Glutamatergic neuron (in vitro differentiated cells): Measurements from ENCODE around the gene ZNF581. TPM values are rescaled to one million over a fixed set of nuclear protein-coding genes. Genes with fewer than 3 reads are reported as not detected.

ENCODE experiments used
- DNase-seq: peaks from one replicate; pipeline ENCODE4 v3.0.0; 2022
- H3K27ac Mint-ChIP-seq: one replicate; pipeline ENCODE4 v1.8.0; 2020; ENCODE audit warnings: mild to moderate bottlenecking, mixed read lengths, inconsistent platforms; ENCODE audit not compliant: unreplicated experiment
- H3K27me3 Mint-ChIP-seq: one replicate; pipeline ENCODE4 v1.8.0; 2020; ENCODE audit warnings: mild to moderate bottlenecking, moderate library complexity, mixed read lengths, inconsistent platforms; ENCODE audit not compliant: unreplicated experiment
- H3K36me3 Mint-ChIP-seq: one replicate; pipeline ENCODE4 v1.8.0; 2020; ENCODE audit warnings: mild to moderate bottlenecking, mixed read lengths, inconsistent platforms; ENCODE audit not compliant: unreplicated experiment
- H3K4me1 Mint-ChIP-seq: one replicate; pipeline ENCODE4 v1.8.0; 2020; ENCODE audit warnings: mild to moderate bottlenecking, low read depth, mixed read lengths, inconsistent platforms; ENCODE audit not compliant: unreplicated experiment
- H3K4me3 Mint-ChIP-seq: one replicate; pipeline ENCODE4 v1.8.0; 2020; ENCODE audit warnings: mild to moderate bottlenecking, mixed read lengths, inconsistent platforms; ENCODE audit not compliant: unreplicated experiment
- H3K9me3 Mint-ChIP-seq: one replicate; pipeline ENCODE4 v1.8.0; 2020; ENCODE audit warnings: mild to moderate bottlenecking, moderate library complexity, mixed read lengths, inconsistent platforms; ENCODE audit not compliant: unreplicated experiment
- CTCF ChIP-seq: fragments of 200-600 bp; sonication (generic); IDR thresholded peaks from one replicate; pipeline ENCODE4 v1.5.0; 2021; ENCODE audit not compliant: partially characterized antibody, unreplicated experiment
- total RNA-seq: library from RNA; stranded (reverse); fragmentation: NEBNext Ultra II Directional; extraction: Animal tissue kit (Norgen Biotek cat#: 25700); gene quantifications from one replicate; pipeline ENCODE4 v1.2.1, GENCODE V29; 2021; ENCODE audit not compliant: unreplicated experiment

The ZNF581 gene
- total RNA-seq, 1 donor from 2014 or later: 31.0 TPM

DNA sequence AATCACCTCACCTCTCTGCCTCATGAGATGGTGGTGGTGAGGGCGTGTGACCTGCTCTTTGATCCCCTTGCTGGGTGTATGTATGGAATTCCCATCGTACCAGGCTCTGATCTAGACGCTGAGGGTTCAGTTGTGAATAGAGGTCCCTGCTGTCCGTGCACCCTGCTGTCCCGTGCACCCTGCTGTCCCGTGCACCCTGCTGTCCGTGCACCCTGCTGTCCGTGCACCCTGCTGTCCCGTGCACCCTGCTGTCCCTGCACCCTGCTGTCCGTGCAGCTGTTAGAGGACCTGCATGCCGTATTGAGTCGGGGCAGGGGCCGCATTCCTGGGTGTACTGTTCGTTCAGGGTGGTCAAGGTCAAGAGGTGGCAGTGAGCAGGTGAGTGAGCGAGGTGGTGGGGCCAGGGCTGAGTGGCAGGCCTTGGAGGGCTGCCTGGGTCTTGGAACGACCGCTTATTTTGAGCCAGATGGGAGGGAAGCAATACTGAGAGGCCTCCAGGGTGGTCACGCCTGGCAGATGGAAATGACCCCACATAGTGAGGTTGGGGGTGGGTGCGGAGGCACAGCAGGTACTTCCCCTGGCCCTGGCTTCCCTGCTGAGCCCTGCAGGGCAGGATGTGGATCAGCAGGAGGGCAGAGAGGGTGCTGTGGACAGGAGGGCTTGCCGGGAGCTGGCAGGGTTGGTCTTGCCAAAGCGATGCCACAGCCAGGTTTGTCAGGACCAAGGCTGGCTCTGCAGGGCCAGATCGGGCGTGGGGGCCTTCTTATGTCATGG lies 27.0 kb downstream of the ZNF581 start:
- no peak for DNase-seq

GRCh38 chr19:55671054-55671378 lies 27.6 kb downstream of the ZNF581 start:
- Mint-ChIP-seq H3K4me1 (peaks cover 13% of the 10 kb centered on the region), H3K36me3 (no peaks in the 10 kb centered on the region), H3K9me3 (peaks cover 27% of the 10 kb centered on the region), H3K4me3 (peak overlapping the region; percentile 13), H3K27ac (no peak overlapping the region), H3K27me3 (peaks cover 15% of the 10 kb centered on the region)
- no peak for TF ChIP-seq CTCF
- no peak for DNase-seq

More for the DNA sequence above, 27.0 kb downstream of the ZNF581 start:
- Mint-ChIP-seq H3K36me3 (no peaks in the 10 kb centered on the region), H3K27ac (peak overlapping the region; percentile 64), H3K4me1 (peaks cover 11% of the 10 kb centered on the region), H3K27me3 (peaks cover 15% of the 10 kb centered on the region), H3K4me3 (no peak overlapping the region), H3K9me3 (peaks cover 25% of the 10 kb centered on the region)
- no peak for TF ChIP-seq CTCF

GRCh38 chr19:55672418-55672817 lies 29.0 kb downstream of the ZNF581 start:
- peak overlapping the region; percentile 85 for H3K27ac Mint-ChIP-seq

DNA sequence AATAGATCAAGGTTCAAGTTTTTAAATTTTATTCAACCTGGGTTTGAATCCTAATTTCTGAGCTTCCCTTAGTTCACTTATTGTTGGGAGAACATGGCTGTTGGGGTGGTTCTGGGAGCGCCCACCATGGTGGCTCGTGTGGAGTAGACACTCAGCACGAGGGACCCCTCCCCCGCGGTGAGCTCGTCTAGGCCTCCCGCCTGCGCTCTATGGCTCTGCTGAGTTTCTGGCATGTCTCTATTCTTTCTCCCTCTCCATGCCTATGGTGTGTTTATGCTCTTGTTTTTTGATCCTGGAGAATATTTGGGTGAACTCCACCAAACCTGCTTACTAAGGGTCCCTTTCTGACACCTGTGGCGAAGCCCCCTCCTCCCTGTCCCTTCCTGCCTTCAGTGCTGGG lies 30.0 kb downstream of the ZNF581 start:
- Mint-ChIP-seq H3K36me3 (no peaks in the 10 kb centered on the region), H3K4me1 (peaks cover 20% of the 10 kb centered on the region), H3K27ac (peak overlapping the region; percentile 22), H3K9me3 (peaks cover 24% of the 10 kb centered on the region), H3K27me3 (peaks cover 18% of the 10 kb centered on the region), H3K4me3 (peak overlapping the region; percentile 25)
- no peak for DNase-seq
- TF ChIP-seq CTCF: no peak

More at GRCh38 chr19:55672418-55672817, 29.0 kb downstream of the ZNF581 start:
- Mint-ChIP-seq H3K36me3 (no peaks in the 10 kb centered on the region), H3K4me3 (peak overlapping the region; percentile 25), H3K27me3 (peaks cover 18% of the 10 kb centered on the region), H3K9me3 (peaks cover 24% of the 10 kb centered on the region), H3K4me1 (peaks cover 20% of the 10 kb centered on the region)
- TF ChIP-seq CTCF: no peak
- DNase-seq: no peak

- Mint-ChIP-seq H3K36me3 (no peaks in the 10 kb centered on the region), H3K27ac (peak overlapping the region; percentile 22), H3K27me3 (peaks cover 18% of the 10 kb centered on the region), H3K4me1 (peaks cover 20% of the 10 kb centered on the region), H3K4me3 (peak overlapping the region; percentile 2), H3K9me3 (peaks cover 24% of the 10 kb centered on the region)
- TF ChIP-seq CTCF: no peak
- DNase-seq: no peak
Observed at GRCh38 chr19:55673889-55674288, 30.4 kb downstream of the ZNF581 start.
